Measurements from ENCODE around the gene BMP7.
A peak's percentile ranks its signal among the peaks of the same experiment; 100 is the strongest.

BMP7 gene

GRCh38 chr20:57225830-57226229 lies 40.6 kb downstream of the BMP7 start (continued):
- TF ChIP-seq KLF7 (tag by site-specific recombination; IDR thresholded peaks at IDR 0.05; ENCODE audit: borderline replicate concordance) (no peak), GLI2 (tag by site-specific recombination; IDR thresholded peaks at IDR 0.05; ENCODE audit: borderline replicate concordance, low read depth) (no peak), ZNF704 (tag by site-specific recombination; IDR thresholded peaks at IDR 0.05) (no peak), RBAK (tag by site-specific recombination; IDR thresholded peaks at IDR 0.05) (no peak), ZFP3 (tag by site-specific recombination; IDR thresholded peaks at IDR 0.05; ENCODE audit: low read depth) (no peak), FEZF1 (tag by site-specific recombination; IDR thresholded peaks at IDR 0.05) (no peak)

- no peak for TF ChIP-seq ZNF132 (tag by site-specific recombination; IDR thresholded peaks at IDR 0.05; ENCODE audit: borderline replicate concordance)
- no peak for TF ChIP-seq ZFP69B (tag by site-specific recombination; IDR thresholded peaks at IDR 0.05)
- TF ChIP-seq ZNF10 (tag by site-specific recombination; IDR thresholded peaks at IDR 0.05), result no peak
- TF ChIP-seq ZNF350 (tag by site-specific recombination; IDR thresholded peaks at IDR 0.05), result no peak
- TF ChIP-seq SETDB1 (IDR thresholded peaks at IDR 0.05; ENCODE audit: insufficient read length, low read length), result no peak
- TF ChIP-seq ZBTB44 (tag by site-specific recombination; IDR thresholded peaks at IDR 0.05), result no peak
- no peak for TF ChIP-seq ZNF223 (tag by site-specific recombination; IDR thresholded peaks at IDR 0.05)
- TF ChIP-seq ZNF501 (tag by site-specific recombination; IDR thresholded peaks at IDR 0.05), result no peak
- TF ChIP-seq ZBTB21 (tag by site-specific recombination; IDR thresholded peaks at IDR 0.05), result no peak
- no peak for TF ChIP-seq ZNF555 (tag by site-specific recombination; conservative IDR thresholded peaks at IDR 0.05)
- ChIA-PET POLR2A (no interaction called here), CTCF (no interaction called here)
- Histone ChIP-seq H3K4me1 (ENCODE audit: control insufficient read depth, insufficient read depth, low read length) (no peaks in the 10 kb centered on the region), H3K4me3 (ENCODE audit: low read depth, low read length) (no peak overlapping the region), H3K27ac (ENCODE audit: extremely low read depth, low read depth, low read length) (no peak overlapping the region), H3K9me3 (ENCODE audit: control insufficient read depth, insufficient read depth, low read depth, low read length) (no peaks in the 10 kb centered on the region), H3K36me3 (ENCODE audit: control insufficient read depth in 2 of 2, insufficient read depth in 1 of 2, low read length in 2 of 2) (peaks cover 0 to 25% of the 10 kb centered on the region in 2 experiments; a peak in 1 of 3 replicates)
Observed at GRCh38 chr20:57225197-57225733, 41.2 kb downstream of the BMP7 start.

- ChIA-PET POLR2A (no interaction called here), CTCF (interaction anchor here (2.9 kb wide), 1 partner anchor 108 kb away, joined by 14 read pairs; no protein-coding TSS in a partner anchor)
- Histone ChIP-seq H3K4me1 (ENCODE audit: control insufficient read depth, insufficient read depth, low read length) (no peaks in the 10 kb centered on the region), H3K4me3 (ENCODE audit: low read depth, low read length) (no peak overlapping the region), H3K9me3 (ENCODE audit: control insufficient read depth, insufficient read depth, low read depth, low read length) (no peaks in the 10 kb centered on the region), H3K36me3 (ENCODE audit: control insufficient read depth in 2 of 2, insufficient read depth in 1 of 2, low read length in 2 of 2) (peaks cover 0 to 30% of the 10 kb centered on the region in 2 experiments; a peak in 1 of 3 replicates), H3K27ac (ENCODE audit: extremely low read depth, low read depth, low read length) (no peak overlapping the region)
- TF ChIP-seq ZIC2 (tag by site-specific recombination; IDR thresholded peaks at IDR 0.05), result peak; percentile 88
- no peak for TF ChIP-seq CTCF (tag by site-specific recombination; IDR thresholded peaks at IDR 0.05)
- TF ChIP-seq ZNF791 (tag by site-specific recombination; IDR thresholded peaks at IDR 0.05), result no peak
- no peak for TF ChIP-seq ZSCAN18 (tag by site-specific recombination; IDR thresholded peaks at IDR 0.05)
- TF ChIP-seq PRDM6 (tag by site-specific recombination; IDR thresholded peaks at IDR 0.05), result no peak
- TF ChIP-seq ZNF362 (tag by site-specific recombination; IDR thresholded peaks at IDR 0.05), result no peak
Observed at GRCh38 chr20:57224641-57225138, 41.8 kb downstream of the BMP7 start.
